NCI-H82 treated with DMSO at 0.1 percent for 48 hours (cell line): Measurements from ENCODE around the gene KIDINS220.

Experiments used
- DNase-seq: peaks from one replicate; lab custom pipeline; 2025; ENCODE audit not compliant: unreplicated experiment; lab: John Stamatoyannopoulos, UW

Gene KIDINS220

DNA sequence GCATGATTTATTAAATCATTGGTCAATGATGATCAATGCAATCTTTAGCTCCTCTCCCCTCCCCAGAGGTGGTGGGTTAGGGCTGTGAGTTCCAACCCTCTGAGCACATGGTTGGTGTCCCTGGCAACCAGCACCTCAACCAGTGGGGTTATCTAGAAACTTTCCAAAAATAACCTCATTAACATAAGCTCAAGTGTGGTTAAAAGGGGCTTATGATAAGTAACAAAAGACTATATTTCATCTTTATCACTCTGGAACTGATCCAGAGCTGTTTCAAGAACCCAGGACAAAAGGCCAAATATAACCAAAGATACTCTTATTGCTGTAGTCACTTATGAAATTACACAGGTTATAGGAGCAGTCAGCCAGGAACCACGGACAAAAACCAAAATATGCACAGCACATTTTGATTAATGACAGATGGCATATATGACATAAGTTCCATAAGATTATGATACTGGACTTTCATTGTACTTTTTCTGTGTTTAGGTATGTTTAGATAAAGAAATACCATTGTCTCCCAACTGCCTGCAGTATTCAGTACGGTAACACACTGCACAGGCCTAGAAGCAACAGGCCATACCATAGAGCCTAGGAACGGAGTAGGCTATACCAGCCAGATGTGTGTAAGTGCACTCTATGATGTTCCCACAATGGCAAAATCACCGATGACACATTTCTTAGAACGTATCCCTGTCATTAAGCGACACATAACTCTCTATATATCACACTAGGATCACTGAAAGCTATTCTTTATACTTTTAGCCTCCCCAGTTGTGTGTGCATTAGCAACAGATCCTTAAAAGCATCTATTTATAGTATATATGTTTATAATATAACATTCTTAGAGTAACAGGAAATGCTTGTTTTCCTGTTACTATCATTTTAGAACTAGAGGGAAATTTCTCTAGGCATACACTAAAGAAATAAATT is 31.9 kb downstream of the KIDINS220 start:
- DNase-seq = no peak

DNA sequence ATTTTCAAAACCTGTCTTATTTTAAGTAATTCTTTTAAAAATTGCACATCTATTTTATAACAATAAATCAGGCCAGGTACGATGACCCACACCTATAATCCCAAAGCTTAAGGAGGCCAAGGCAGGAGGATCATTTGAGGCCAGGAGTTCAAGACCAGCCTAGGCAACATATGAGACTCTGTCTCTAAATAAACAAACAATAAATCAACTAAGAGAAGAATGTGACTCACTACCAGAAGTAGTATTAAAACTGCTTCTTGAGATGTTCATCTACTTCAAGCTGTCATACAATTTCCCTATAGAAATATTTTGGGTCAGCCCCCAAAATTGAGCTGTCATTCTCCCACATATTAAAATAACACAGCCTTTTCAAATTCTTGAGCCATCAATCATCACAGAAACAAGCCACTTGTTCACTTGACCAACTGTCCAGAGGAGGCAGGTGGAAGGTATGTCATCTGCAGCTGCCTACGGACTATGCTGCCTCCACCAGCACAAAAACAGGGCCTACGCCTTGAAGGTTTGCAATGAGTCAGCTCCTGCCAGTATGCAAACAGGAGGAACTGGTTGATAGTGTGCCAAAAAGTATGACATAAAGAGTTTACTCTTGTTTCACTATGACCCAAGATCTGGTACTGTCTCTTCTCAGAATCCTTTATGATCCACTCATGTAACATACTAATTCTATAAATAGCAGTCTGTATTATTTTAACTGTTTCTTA is 33.6 kb downstream of the KIDINS220 start:
- no peak for DNase-seq

DNA sequence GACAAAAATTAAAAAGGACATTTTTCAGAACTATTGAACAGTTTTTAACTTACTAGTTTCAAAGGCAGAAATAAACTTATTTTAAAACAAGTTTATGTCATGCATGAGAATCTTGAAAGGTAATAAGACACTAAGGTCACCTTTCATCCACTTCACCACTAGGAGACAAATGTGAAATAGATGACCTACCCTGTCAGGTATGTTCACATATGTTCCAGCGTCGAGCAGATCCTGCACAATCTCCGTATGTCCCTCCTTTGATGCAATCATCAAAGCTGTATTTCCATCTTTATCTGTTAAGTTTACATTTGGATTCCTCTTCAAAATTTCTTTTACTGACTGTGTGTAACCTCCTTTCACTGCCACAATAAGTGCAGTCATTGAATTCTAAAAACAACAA is 34.7 kb downstream of the KIDINS220 start:
- DNase-seq = no peak

DNA sequence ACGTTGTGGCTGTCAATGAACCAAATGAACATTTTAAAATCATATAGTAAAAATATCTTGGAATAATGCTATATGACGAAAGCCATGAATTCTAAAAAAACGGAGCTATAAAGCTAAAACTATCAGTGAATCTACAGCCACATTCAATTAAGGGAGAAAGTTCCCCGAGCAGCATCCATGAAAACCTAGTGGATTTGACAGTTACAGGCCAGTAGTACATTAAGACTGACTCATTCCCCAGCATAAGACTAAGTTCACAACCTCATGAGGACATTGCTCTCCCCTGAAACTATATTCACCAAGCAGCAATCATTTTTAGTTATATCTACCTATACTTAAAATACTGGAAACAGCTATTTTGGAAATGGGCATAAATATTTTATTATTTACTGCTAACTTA is 36.6 kb downstream of the KIDINS220 start:
- no peak for DNase-seq

DNA sequence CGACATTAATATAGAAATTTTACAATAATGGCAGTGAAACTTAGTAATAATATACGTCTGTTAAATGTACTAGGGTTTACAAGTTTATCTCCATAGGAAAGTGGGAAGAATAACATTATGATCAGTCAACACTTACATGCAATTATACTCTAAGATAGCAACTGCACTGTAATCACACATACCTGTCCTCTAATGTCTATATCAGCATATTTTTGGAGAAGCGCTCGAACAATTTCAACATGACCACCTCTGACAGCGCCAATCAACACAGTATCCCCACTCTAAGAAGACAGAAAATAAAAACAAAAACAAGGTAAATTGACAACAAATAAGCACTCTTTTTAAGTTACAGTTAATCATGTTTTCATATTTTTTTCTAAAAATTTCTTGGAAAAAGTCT is 37.2 kb downstream of the KIDINS220 start:
- no peak for DNase-seq

- DNase-seq = no peak
Observed at GRCh38 chr2:8799004-8799403, 38.4 kb downstream of the KIDINS220 start.

- DNase-seq = no peak
Observed at GRCh38 chr2:8798393-8798792, 39.0 kb downstream of the KIDINS220 start.

- no peak for DNase-seq
Observed at GRCh38 chr2:8797682-8798081, 39.7 kb downstream of the KIDINS220 start.

- DNase-seq = no peak
Observed at GRCh38 chr2:8796878-8797550, 40.4 kb downstream of the KIDINS220 start.

GRCh38 chr2:8796315-8796848 is 41.0 kb downstream of the KIDINS220 start:
- no peak for DNase-seq

DNA sequence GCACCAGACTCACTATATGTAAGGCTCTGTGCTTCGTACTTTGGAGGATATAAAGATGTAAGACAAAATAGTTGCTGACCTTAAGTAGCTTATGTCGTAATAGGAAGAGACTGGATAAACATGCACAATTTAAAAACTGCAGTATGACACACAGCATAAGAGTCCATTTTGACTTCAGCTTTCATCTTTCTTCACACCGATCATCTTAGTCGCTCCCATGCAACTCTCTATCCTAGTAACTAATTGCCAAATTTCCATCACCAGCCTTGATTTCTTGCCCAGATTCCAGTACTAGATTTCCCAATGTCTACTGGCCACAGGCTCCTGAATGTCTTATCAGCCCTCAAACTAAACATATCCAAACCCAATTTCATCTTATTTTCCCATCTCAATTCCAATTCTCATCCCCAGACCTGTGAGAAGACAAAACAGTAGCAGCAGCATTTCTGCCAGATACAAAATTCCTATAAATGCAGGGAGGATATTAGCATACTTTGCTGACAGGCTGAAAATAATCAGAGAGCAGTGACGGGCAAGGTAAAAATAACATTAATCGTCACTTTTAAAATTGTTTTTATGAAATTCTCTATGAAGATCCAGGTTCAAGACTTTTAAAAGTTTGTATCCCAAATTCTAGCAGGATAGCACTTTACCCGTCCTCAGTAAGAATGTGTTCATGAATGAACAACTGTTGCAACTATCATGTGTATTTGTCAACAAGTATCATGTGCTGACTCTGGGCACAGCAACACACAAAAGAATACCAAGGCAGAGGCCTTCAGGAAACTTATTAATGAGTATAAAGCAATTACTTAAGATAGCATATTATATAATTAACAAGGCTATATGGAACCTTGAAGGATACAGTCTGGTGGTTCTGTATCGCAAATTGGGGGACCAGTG is 42.2 kb downstream of the KIDINS220 start:
- no peak for DNase-seq

DNA sequence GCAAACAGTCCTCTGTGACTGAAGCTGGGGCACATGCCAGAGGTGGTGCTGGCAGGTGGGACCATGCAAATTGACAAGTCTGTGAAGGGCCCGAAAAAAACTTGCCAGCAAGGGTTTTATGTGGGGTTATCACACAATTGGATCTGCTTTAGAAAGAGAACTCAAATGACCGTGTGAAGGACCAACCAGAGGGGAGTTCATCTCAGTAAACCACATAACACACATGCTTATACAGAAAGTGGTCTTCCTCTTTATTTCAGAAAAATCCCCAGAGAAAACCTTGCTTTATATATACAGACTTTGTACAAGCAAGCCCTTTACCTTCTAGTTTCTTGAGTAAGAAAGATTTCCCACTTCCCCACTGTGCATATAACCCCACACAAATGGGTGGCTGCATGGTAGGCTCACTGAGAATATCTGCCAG is 46.7 kb downstream of the KIDINS220 start:
- no peak for DNase-seq

DNA sequence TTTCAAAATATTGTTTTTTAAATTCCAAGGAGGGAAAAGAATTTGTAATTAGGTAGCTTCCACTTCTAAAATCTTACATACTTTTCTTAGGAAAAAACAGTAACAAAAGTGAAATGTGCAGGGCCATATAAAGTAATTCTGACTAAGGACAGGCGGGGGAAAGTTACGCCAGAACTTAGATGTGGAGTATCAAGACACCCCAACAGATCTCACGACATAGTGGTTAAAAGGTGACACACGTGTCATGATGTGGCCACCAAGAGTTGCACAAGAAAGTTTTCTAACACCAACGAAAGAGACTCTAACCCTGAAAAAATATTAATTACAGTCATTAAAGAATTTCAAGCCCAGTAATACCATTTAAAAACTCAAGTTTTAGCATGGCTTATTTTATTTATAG is 51.0 kb downstream of the KIDINS220 start:
- DNase-seq = no peak

- no peak for DNase-seq
Observed at GRCh38 chr2:8779795-8780671, 57.4 kb downstream of the KIDINS220 start.

GRCh38 chr2:8774371-8774770 is 63.0 kb downstream of the KIDINS220 start:
- no peak for DNase-seq

GRCh38 chr2:8767324-8767723 is 70.1 kb downstream of the KIDINS220 start:
- no peak for DNase-seq

- no peak for DNase-seq
Observed at GRCh38 chr2:8761529-8762164, 75.8 kb downstream of the KIDINS220 start.

DNA sequence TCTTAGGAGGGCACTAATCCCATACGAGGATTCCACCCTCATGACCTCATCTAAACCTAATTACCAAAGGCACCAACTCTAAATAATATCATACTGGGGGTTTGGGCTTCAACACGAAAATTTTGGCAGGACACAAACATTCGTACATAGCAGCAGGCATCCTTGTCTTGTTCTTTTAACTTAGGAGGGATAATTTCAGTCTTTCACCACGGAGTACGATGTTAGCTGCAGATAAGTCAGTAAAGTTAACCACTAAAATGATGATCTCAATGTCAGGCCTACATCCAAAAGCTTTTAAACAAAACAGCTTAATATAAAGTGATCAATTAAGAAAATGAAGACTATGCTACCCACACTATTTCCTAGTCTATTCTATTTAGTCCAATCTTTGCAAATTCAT is 80.7 kb downstream of the KIDINS220 start:
- no peak for DNase-seq

GRCh38 chr2:8756230-8756629 is 81.2 kb downstream of the KIDINS220 start:
- no peak for DNase-seq
